HCT116 (cell line): ENCODE data around the gene CIAO2A. TPM values are rescaled to one million over a fixed set of nuclear protein-coding genes. Genes with fewer than 3 reads are reported as not detected.

Experiments used
- ATAC-seq: fragments of 200-7000 bp; cut with Tn5 transposase; 2 replicates; pipeline ENCODE4 v1.9.1; 2020; ENCODE audit warnings: mild to moderate bottlenecking, moderate library complexity
- BruUV-seq: library from RNA; stranded (reverse); fragments of 400-500 nt; replicated peaks from 2 replicates; lab custom pipeline; 2021; lab: Mats Ljungman, UMichigan
- CTCF ChIA-PET: fragments of 300-600 bp; sonication (Branson Sonifier 250); formaldehyde crosslinking; loops from one replicate; lab custom pipeline; 2021; ENCODE audit warnings: antibody characterized with exemption; lab: Charles Lee
- POLR2A ChIA-PET: fragments of 300-600, 350-600 bp; sonication (Branson Sonifier 250); formaldehyde crosslinking; loops from one replicate; lab custom pipeline; 2021; ENCODE audit warnings: antibody characterized with exemption; lab: Charles Lee
- RAD21 ChIA-PET, 2 experiments: fragments of 300-600 bp; sonication (Branson Sonifier 250); formaldehyde crosslinking; loops; one replicate each; lab custom pipeline; 2023; ENCODE audit warnings: low total read pairs in 2 of 2; ENCODE audit not compliant: uncharacterized antibody in 2 of 2, unreplicated experiment in 2 of 2, low non-redundant PET in 1 of 2; lab: Charles Lee
- DNase-seq: peaks from one replicate; pipeline ENCODE4 v3.0.0-alpha.2; 2010; ENCODE audit warnings: low read depth, low spot score
- H2AFZ ChIP-seq: fragments of 200-600 bp; shearing (Covaris generic), sonication (generic); 2 replicates; pipeline ENCODE4 v1.6.1; 2017; ENCODE audit warnings: low read depth, mixed run types, mixed read lengths, antibody characterized with exemption, low read length; ENCODE audit not compliant: poor library complexity, severe bottlenecking
- H3K27ac ChIP-seq: 2 replicates; pipeline ENCODE4 v1.5.1; 2012; ENCODE audit warnings: low read depth, low read length
- H3K27me3 ChIP-seq: fragments of 200-600 bp; sonication (generic); 2 replicates; pipeline ENCODE4 v1.6.1; 2016; ENCODE audit warnings: mixed run types, low read length, mixed read lengths; ENCODE audit not compliant: insufficient read depth
- H3K36me3 ChIP-seq, 2 experiments: fragments of 200-500 bp in 1 of 2; fragments of 200-600 bp in 1 of 2; sonication (Bioruptor generic) in 1 of 2; sonication (generic) in 1 of 2; 2 replicates each; pipeline versions ENCODE4 v1.5.1 to v1.6.1; 2014 to 2016; ENCODE audit warnings: low read length in 2 of 2, inconsistent platforms in 1 of 2, mixed read lengths in 1 of 2, mixed run types in 1 of 2; ENCODE audit not compliant: insufficient read depth in 2 of 2, control insufficient read depth in 1 of 2
- H3K4me1 ChIP-seq, 2 experiments: fragments of 200-600 bp in 1 of 2; sonication (generic) in 1 of 2; 2 replicates each; pipeline versions ENCODE4 v1.5.1 to v1.6.1; 2012 to 2017; ENCODE audit warnings: low read length in 2 of 2, inconsistent platforms in 1 of 2, mild to moderate bottlenecking in 1 of 2, mixed read lengths in 1 of 2, mixed run types in 1 of 2, moderate library complexity in 1 of 2; ENCODE audit not compliant: insufficient read depth in 2 of 2, control insufficient read depth in 1 of 2
- H3K4me2 ChIP-seq: fragments of 200-600 bp; sonication (generic); 2 replicates; pipeline ENCODE4 v1.6.1; 2017; ENCODE audit warnings: mixed run types, low read length, mixed read lengths
- H3K4me3 ChIP-seq, 2 experiments: fragments of 200-600 bp in 1 of 2; sonication (generic) in 1 of 2; replicated peaks in 1 of 2; 2 replicates each; pipeline ENCODE4 v1.5.1; 2011 to 2016; ENCODE audit warnings: low read length in 2 of 2, control low read depth in 1 of 2, low read depth in 1 of 2, mild to moderate bottlenecking in 1 of 2, mixed read lengths in 1 of 2, mixed run types in 1 of 2
- H3K79me2 ChIP-seq: fragments of 200-600 bp; sonication (generic); 2 replicates; pipeline ENCODE4 v1.6.1; 2017; ENCODE audit warnings: mild to moderate bottlenecking, mixed run types, low read length, moderate library complexity, mixed read lengths; ENCODE audit not compliant: insufficient read depth
- H3K9ac ChIP-seq: fragments of 200-600 bp; sonication (generic); 2 replicates; pipeline ENCODE4 v1.6.1; 2016; ENCODE audit warnings: low read length, mixed read lengths
- H3K9me2 ChIP-seq: fragments of 200-600 bp; sonication (generic), shearing (Covaris generic); 2 replicates; pipeline ENCODE4 v1.6.1; 2017; ENCODE audit warnings: mixed run types, mild to moderate bottlenecking, moderate library complexity; ENCODE audit not compliant: insufficient read depth
- H3K9me3 ChIP-seq, 2 experiments: fragments of 200-500 bp in 1 of 2; fragments of 200-600 bp in 1 of 2; sonication (Bioruptor generic) in 1 of 2; sonication (generic) in 1 of 2; 2 replicates each; pipeline ENCODE4 v1.6.1; 2014 to 2017; ENCODE audit warnings: low read length in 2 of 2, mixed read lengths in 2 of 2, inconsistent platforms in 1 of 2, low read depth in 1 of 2, mild to moderate bottlenecking in 1 of 2, mixed run types in 1 of 2, moderate library complexity in 1 of 2; ENCODE audit not compliant: control insufficient read depth in 1 of 2, insufficient read depth in 1 of 2
- H4K20me1 ChIP-seq: fragments of 200-600 bp; sonication (generic), shearing (Covaris generic); 2 replicates; pipeline ENCODE4 v1.6.1; 2017; ENCODE audit warnings: mixed run types, mild to moderate bottlenecking, moderate library complexity; ENCODE audit not compliant: insufficient read depth
- CTCF ChIP-seq, 3 experiments: fragments of 200-600 bp in 1 of 3; sonication (generic) in 1 of 3; IDR thresholded peaks in 2 of 3; conservative IDR thresholded peaks in 1 of 3; 2 replicates each; pipeline ENCODE4 v1.5.1; 2012 to 2017; ENCODE audit warnings: low read depth in 2 of 3, low read length in 2 of 3, antibody characterized with exemption in 1 of 3, borderline replicate concordance in 1 of 3, control low read depth in 1 of 3, mild to moderate bottlenecking in 1 of 3, mixed read lengths in 1 of 3, mixed run types in 1 of 3, moderate library complexity in 1 of 3; ENCODE audit not compliant: insufficient read depth in 1 of 3
- EZH2phosphoT487 ChIP-seq: fragments of 200-600 bp; IDR thresholded peaks from 2 replicates; pipeline ENCODE4 v1.6.1; 2018; ENCODE audit warnings: antibody characterized with exemption, borderline replicate concordance
- FOSL1 ChIP-seq: IDR thresholded peaks from 2 replicates; pipeline ENCODE4 v1.6.1; 2012; ENCODE audit warnings: low read depth
- SIN3A ChIP-seq: IDR thresholded peaks from 2 replicates; pipeline ENCODE4 v1.6.1; 2012; ENCODE audit warnings: low read depth
- SRF ChIP-seq: IDR thresholded peaks from 2 replicates; pipeline ENCODE4 v1.6.1; 2012; ENCODE audit warnings: low read depth
- ZBTB33 ChIP-seq: IDR thresholded peaks from 2 replicates; pipeline ENCODE4 v1.6.1; 2011; ENCODE audit warnings: mild to moderate bottlenecking, low read length, moderate library complexity; ENCODE audit not compliant: insufficient replicate concordance; ENCODE audit errors: extremely low read depth
- ZFX ChIP-seq: fragments of 450-650 bp; IDR thresholded peaks from 2 replicates; pipeline ENCODE4 v1.6.1; 2017
- ZNF274 ChIP-seq: fragments of 200-500 bp; sonication (Bioruptor generic); IDR thresholded peaks from 2 replicates; pipeline ENCODE4 v1.6.1; 2014; ENCODE audit warnings: mild to moderate bottlenecking, low read depth, low read length, inconsistent platforms
- intact Hi-C: fragments of 100-400 bp; cut with micrococcal nuclease; formaldehyde crosslinking; loops from 2 replicates; pipeline ENCODE4 v1.10.0; 2022
- total RNA-seq: library from RNA; stranded (reverse); gene quantifications from one replicate; pipeline ENCODE4 v1.2.1, GENCODE V29; 2021; ENCODE audit not compliant: unreplicated experiment
- TF ChIP-seq, protein P1 (sequence below): IDR thresholded peaks from 2 replicates; pipeline ENCODE4 v1.6.1; 2012

CIAO2A gene
- total RNA-seq, 1 experiment from 2014 or later = 69.3 TPM

GRCh38 chr15:64072812-64073211 is 20.8 kb downstream of the CIAO2A start:
- H3K4me1 ChIP-seq = peaks cover 0 to 23% of the 10 kb centered on the region in 2 experiments; a peak in 1 of 4 replicates

More at GRCh38 chr15:64072812-64073211, 20.8 kb downstream of the CIAO2A start:
- Histone ChIP-seq H3K36me3 (peaks cover 2 to 17% of the 10 kb centered on the region in 2 experiments; a peak in 2 of 4 replicates), H3K9me3 (no peaks in the 10 kb centered on the region)
- ATAC-seq = no peak
- no peak for DNase-seq
- TF ChIP-seq ZFX (no peak), CTCF (IDR thresholded peaks at IDR 0.05 in 2 of 3, conservative IDR thresholded peaks at IDR 0.05 in 1 of 3; ENCODE audit: borderline replicate concordance in 1 of 3, insufficient read depth in 1 of 3, low read depth in 2 of 3, low read length in 2 of 3) (no peak), SRF (no peak), SIN3A (no peak), FOSL1 (no peak), EZH2phosphoT487 (no peak), ZBTB33 (no peak), ZNF274 (no peak)
- TF ChIP-seq, protein P1, sequence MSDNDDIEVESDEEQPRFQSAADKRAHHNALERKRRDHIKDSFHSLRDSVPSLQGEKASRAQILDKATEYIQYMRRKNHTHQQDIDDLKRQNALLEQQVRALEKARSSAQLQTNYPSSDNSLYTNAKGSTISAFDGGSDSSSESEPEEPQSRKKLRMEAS = no peak
- TF ChIP-seq, all 23 proteins: peak for 0
- no peaks in the 10 kb centered on the region for H3K27me3 ChIP-seq
- POLR2A ChIA-PET = interaction anchor here (1.4 kb wide), 1 partner anchor 21 kb away, joined by 4 read pairs; the partner anchor contains the start of gene CIAO2A
- H3K4me3 ChIP-seq = no peak overlapping the region
- BruUV-seq = no TSS peak
- H3K9me2 ChIP-seq = no peaks in the 10 kb centered on the region
- no peak overlapping the region for H3K4me2 ChIP-seq
- RAD21 ChIA-PET = no interaction called here
- no peaks in the 10 kb centered on the region for H4K20me1 ChIP-seq
- H3K79me2 ChIP-seq = peaks cover 7% of the 10 kb centered on the region
- H3K9ac ChIP-seq = no peak overlapping the region
- intact Hi-C loops = no loop called here
- no peak overlapping the region for H3K27ac ChIP-seq
- CTCF ChIA-PET = interaction anchor here (1.2 to 1.5 kb wide), 2 partner anchors 26 to 463 kb away, joined by 3 to 4 read pairs; no protein-coding TSS in a partner anchor
- no peak overlapping the region for H2AFZ ChIP-seq
